Measurements from ENCODE around the gene DNAJA1.
"Not testable (repeated sequence)": the region's sequence is repeated elsewhere in the genome, so short reads cannot be mapped to it uniquely, and the experiment has no call there.

Gene DNAJA1

DNA sequence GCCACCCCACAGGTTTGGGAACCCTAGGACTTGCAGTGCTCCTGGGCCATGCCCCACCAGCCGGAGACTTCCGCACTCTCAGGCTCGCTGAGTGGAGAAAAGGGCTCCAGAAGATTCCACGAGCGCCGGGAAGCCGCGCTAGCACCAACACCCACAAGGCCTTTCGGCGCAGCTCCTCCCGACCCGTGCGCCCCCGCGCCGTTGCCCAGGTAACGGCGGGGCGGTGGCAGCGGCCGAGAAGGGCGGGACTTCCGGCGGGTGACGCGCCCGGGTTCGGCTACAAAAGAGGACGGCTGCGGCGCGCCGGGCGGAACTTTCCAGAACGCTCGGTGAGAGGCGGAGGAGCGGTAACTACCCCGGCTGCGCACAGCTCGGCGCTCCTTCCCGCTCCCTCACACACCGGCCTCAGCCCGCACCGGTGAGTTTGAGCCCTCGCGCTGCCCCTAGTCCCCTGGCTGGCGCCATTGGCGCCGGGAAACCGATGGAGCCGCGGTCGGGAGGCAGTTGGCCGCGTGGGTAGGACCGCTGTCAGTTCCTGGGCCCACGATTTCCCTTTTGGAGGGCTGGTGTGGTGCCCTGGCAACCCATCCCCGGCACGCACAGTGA lies at the start of gene DNAJA1:
Gene DNAJA1, plus strand, starts transcription at position 308 of the 606 bp plus-strand sequence. CDS start 1,212 bp downstream, outside the sequence.
- DNase-seq (ENCODE audit: low read depth): peak; percentile 94

GRCh38 chr9:32978051-32978450 lies 47.0 kb upstream of the DNAJA1 start:
- DNase-seq (ENCODE audit: low read depth): no peak

GRCh38 chr9:32986971-32987370 lies 38.1 kb upstream of the DNAJA1 start:
- peak; percentile 12 for DNase-seq (ENCODE audit: low read depth)

DNA sequence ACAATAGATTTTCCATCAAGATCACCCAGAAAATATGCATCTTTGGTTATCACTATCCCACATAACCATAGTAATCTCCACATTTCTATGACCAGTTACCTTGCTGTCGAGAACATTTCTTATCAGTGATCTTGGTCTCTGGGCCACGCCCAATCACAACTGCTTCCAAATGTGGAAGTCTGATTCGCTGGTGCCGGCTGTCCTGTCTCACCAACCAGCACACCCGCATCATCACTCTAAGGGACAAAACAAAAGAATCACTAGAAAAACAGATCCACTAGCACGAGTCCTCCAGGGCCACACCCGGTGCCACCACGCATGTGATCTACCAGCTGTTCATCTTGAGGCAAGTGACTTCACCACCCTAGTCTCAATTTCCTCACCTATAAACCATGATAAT lies 35.4 kb upstream of the DNAJA1 start:
- DNase-seq (ENCODE audit: low read depth): no peak

GRCh38 chr9:32991897-32992594 lies 33.0 kb upstream of the DNAJA1 start:
- DNase-seq (ENCODE audit: low read depth): no peak

- DNase-seq (ENCODE audit: low read depth): no peak
Observed at GRCh38 chr9:32992595-32993238, 32.4 kb upstream of the DNAJA1 start.

DNA sequence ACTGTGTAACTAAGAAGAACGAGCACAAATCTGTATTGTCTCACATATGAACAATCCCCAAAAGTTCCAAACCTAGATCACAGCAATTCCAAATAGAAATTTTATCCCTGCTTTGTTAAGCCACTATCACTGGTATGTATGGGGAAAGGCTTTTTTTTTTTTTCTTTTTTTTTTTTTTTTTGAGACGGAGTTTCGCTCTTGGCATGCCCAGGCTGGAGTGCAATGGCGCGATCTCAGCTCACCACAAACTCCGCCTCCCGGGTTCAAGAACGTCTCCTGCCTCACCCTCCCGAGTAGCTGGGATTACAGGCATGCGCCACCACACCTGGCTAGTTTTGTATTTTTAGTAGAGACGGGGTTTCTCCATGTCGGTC lies 24.4 kb upstream of the DNAJA1 start:
- peak; percentile 20 for DNase-seq (ENCODE audit: low read depth)

DNA sequence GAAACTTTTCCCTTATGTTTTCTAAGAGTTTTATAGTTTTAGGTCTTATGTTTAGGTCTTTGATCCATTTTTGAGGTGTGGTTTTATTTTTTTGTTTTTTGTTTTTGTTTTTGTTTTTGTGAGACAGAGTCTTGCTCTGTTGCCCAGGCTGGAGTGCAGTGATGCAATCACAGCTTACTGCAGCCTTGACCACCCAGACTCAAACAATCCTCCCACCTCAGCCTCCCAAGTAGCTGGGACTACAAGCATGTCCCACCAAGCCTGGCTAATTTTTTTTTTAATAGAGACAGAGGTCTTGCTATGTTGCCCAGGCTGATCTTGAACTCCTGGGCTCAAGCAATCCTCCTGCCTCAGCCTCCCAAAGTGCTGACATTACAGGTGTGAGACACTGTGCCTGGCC lies 19.7 kb upstream of the DNAJA1 start:
- DNase-seq (ENCODE audit: low read depth): not testable (repeated sequence)

GRCh38 chr9:33007755-33008154 lies 17.3 kb upstream of the DNAJA1 start:
- no peak for DNase-seq (ENCODE audit: low read depth)

DNA sequence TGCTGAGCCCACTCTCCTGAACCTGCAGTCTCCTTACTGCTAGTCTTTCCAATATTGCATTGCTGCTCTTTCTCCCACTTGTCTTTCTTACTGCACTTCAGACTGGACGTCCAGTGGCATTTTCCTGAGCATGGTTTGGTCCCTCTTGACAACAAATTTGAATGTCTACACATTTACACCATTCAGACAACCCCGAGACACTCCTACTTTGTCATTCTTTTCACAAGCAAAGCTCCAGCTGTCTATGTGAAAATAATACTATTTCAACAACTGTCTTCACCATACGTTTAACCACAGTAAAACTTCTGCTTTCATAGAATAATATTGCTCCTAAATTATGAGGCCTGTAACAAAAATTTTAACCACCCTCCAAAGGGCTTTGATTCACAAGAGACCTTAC lies 13.2 kb upstream of the DNAJA1 start:
- DNase-seq (ENCODE audit: low read depth): no peak

DNA sequence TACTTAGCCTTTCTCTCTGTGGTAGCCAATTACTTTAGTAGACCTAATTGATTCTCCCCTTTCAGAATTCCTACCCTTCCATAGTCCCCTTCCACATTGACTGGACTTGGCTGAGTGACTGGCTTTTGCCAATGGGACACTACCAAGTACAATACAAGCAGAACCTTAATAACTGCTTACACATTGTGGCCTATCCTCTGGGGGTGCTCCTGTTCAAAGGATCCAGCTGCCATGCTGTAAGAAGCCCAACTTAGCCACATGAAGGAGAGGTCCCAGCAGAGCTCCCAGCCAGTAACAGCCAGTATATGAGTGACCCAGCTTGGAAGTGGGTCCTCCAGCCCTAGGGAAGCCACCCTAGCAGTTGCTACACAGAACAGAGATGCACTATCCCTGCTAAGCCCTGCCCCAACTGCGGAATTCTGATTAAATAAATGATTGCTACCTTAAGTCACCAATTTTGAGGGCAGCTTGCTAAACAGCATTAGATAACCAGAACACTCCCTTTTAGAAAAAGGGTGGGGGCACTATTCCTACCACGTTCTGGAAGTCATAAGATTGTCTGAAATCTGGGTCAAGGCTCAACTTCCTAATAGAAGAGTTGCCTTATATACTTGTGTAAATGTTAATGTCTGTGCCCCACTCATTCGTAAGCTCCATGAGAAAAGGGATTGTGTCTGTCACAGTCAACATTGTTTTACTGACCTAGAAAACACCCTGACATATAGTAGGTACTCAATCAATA lies 12.6 kb upstream of the DNAJA1 start:
- no peak for DNase-seq (ENCODE audit: low read depth)

- no peak for DNase-seq (ENCODE audit: low read depth)
Observed at GRCh38 chr9:33013962-33014664, 11.0 kb upstream of the DNAJA1 start.

DNA sequence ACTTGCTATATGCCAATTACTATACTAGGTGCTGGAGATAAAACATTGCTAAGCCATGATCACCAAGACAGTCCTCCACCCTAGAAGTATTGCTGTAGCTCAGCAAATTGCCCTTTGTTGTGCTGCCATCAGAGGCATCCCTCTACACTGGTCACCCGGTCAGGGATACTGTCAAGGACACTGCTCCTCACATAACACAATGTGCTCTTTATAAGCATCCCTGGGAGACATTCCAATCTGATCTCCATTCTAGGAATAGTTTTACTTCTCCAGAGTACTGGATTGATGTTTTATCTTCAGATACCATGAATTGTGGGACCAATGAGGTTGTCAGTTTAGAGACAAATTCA lies 10.4 kb upstream of the DNAJA1 start:
- no peak for DNase-seq (ENCODE audit: low read depth)

DNA sequence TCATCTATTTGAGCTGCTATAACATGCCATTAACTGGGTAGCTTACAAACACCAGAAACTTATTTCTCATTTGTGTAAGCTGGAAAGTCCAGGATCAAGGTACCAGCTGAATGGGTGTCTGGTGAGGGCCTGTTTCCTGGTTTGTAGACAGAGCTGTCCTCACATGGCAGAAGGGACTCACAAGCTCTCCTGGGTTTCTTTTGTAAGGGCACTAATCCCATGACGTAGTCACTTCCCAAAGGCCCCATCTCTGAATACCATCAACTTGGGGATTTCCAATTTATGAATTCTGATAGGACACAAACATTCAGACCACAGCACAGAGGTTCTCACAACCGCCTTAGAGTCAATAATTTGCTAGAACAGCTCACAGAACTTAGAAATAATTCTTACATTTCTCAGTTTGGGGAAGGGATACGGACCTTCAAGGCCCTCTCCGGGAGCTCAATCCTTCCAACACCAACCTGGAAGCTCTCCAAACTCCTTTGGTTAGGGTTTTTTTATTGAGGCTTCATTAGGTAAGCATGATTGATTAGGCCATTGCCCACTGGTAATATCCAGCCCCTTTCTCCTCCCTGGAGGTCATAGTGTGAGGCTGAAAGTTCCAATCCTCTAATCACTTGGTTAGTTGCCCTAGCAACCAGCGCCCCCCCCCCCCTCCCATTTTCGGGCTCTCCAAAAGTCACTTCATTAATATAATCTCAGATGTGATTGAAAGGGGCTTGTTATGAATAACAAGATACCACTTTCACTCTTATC lies 7.6 kb upstream of the DNAJA1 start:
- no peak for DNase-seq (ENCODE audit: low read depth)

DNA sequence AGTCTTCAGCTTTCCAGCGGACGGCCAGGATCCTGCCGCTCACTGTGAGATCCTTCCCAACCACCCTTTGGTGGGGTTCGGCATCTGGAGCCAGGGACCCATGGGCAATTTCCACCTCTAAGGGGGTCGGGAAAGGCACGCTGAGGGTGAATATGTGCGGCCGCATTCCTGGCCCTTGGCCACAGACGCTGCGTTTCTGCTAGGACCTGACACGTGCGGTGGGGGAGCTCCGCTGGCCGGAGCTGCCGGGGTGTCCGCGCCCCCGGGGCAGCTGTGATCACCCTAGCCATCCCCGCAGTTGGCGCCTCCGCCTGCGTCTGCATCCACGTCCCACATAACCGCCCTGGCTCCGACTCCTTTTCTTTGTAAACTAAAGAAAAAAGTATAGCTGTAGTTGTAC lies 5.3 kb upstream of the DNAJA1 start:
- no peak for DNase-seq (ENCODE audit: low read depth)

DNA sequence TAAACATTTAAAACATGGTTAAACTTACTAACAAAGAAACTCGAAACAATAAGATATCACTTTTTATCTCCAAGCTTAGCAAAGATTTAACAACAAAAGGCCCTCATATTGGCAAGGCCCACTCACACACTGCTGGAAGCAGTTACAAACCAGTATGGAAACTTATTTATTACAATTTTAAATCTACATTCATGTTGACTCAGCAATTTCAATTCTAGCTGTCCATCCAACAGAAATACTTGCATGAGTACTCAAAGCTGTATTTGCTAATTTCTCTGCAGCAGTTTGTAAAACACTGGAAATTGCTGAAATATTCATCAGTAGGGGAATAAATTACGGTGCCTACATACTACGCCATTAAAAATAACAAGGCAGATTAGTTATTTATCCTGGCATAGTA lies 2.8 kb upstream of the DNAJA1 start:
- no peak for DNase-seq (ENCODE audit: low read depth)

- DNase-seq (ENCODE audit: low read depth): no peak
Observed at GRCh38 chr9:33022755-33023154, 2.3 kb upstream of the DNAJA1 start.

DNA sequence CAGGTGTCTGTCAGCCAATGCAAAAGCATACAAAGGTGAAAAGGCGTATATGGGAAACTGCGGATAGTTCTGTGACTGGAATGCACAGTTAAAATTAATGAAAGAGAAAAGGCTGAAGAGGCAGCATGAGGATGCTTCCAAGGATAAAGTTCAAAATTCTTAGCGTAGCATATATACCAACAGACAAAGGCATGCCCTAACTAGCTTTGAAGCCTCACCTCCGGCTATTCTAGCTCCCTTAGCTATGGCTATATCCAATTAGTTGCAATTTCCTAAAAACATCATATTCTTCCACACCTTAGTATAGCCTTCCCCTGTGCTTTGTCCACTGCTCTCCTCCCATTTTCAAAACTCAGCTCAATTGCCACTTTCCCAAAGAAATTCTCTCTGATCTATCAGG lies 1.4 kb upstream of the DNAJA1 start:
- no peak for DNase-seq (ENCODE audit: low read depth)

- no peak for DNase-seq (ENCODE audit: low read depth)
Observed at GRCh38 chr9:33024126-33024965, 727 bp upstream of the DNAJA1 start.

- DNase-seq (ENCODE audit: low read depth): peak; percentile 57
Observed at GRCh38 chr9:33025572-33026342, 684 bp downstream of the DNAJA1 start.

Data from EH (cell line).